GM21528 (cell line): Measurements from ENCODE around the gene ZCRB1.

Experiments used
- ATAC-seq: cut with Tn5 transposase; IDR thresholded peaks from one replicate; pipeline ENCODE4 v1.9.1; 2021; ENCODE audit warnings: mild to moderate bottlenecking, moderate library complexity; ENCODE audit not compliant: unreplicated experiment, low FRiP score

The ZCRB1 gene

GRCh38 chr12:42284157-42284556 lies 41.7 kb downstream of the ZCRB1 start:
- ATAC-seq = no peak

- ATAC-seq = no peak
Measured at GRCh38 chr12:42283739-42284138, 42.2 kb downstream of the ZCRB1 start.

DNA sequence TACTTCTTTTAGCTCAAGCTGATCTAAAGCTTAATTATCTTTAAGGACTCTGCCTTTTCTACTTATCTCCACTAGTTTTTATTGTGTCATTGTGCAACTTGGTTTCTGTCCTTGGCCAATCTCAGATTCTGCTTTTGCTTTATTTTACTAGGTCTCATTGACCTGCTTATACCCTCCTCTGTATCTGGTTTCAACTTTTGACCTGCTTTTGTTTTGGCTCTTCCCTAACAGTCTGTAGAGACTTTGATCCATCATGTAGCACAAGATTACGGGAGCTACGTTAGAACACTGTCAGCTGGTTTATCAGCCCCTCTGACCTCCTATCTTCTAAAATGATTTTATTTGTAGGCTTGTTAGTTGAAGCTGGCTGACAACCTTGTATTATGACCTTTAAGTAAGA lies 43.6 kb downstream of the ZCRB1 start:
- no peak for ATAC-seq

DNA sequence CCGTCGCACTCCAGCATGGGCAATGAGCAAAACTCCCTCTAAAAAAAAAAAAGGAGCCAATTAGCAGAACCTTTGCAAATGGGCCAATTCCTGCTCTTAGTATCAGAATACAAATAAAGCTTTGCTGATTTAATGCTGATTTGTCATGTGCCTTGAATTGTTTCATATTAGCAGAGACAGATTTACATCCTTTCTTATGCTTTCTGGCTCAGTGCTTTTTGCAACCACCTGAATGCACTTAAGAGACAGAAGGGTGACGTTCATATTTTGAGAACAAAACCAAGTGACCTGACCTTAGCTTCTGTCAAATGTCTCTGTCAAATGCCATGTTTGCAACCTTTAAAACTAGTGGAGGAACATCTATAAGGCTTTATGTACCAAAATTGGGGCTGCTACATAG lies 44.0 kb downstream of the ZCRB1 start:
- ATAC-seq = no peak

DNA sequence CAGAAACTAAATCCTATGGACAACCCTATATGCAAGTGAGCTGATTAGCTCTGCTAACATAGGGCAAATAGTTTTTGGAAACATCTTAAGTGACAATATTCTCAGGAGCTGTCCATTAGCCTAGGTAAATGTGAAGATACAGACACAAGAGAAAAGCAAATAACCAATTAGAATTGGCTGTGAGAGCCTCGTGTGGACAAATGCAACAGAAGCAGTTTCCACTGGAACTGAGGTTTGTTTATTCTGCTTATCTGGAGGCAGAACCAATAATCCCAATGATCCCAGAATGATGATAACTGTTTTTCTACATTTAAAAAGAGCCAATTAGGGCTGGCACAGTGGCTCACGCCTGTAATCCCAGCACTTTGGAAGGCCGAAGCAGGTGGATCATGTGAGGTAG lies 44.6 kb downstream of the ZCRB1 start:
- no peak for ATAC-seq

DNA sequence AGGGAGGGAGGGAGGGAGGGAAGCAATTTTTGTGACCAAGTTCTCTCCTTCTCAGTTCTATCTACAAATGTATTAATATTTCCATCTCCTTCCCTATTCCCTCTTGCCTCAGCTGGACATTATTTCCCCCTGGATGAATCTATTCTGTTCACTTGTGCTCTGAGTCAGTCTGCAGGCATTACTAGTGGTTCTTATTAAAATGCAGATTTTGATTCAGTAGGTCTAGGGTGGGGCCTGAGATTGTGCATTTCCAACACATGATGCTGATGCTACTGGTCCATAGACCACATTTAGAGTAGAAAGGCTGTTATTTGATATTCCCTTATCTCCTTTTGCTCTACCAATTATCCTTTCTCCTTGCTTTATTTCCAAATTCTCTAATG lies 47.8 kb downstream of the ZCRB1 start:
- ATAC-seq = no peak

GRCh38 chr12:42277396-42278127 lies 48.3 kb downstream of the ZCRB1 start:
- ATAC-seq = no peak

DNA sequence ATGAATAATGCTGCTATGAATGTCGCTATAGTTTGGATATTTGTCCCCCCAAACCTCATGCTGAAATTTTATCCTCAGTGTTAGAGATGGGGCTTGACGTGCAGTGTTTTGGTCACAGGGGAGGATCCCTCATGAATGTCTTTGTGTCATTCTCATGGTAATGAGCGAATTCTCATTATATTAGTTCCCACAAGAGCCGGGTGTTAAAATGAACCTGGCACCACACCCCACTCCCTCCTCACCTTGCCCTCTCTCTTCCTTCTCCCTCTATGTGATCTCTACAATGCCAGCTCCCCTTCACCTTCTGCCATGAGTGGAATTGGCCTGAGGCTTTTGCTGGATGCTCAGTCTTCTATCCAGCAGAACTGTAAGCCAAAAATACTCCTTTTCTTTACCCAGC lies 50.4 kb downstream of the ZCRB1 start:
- no peak for ATAC-seq

DNA sequence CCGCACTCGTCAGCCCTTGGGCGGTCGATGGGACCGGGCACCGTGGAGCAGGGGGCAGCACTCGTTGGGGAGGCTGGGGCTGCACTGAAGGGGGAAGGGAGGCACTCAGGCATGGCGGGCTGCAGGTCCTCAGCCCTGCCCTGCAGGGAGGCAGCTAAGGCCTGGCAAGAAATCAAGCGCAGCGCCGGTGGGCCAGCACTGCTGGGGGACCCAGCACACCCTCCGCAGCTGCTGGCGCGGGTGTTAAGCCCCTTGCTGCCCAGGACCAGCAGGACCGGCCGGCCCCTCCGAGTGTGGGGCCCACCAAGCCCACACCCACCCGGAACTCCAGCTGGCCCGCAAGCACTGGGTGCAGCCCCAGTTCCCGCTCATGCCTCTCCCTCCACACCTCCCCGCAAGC lies 52.2 kb downstream of the ZCRB1 start:
- no peak for ATAC-seq

GRCh38 chr12:42270596-42270995 lies 55.3 kb downstream of the ZCRB1 start:
- no peak for ATAC-seq

GRCh38 chr12:42267413-42268190 lies 58.3 kb downstream of the ZCRB1 start:
- ATAC-seq = no peak

DNA sequence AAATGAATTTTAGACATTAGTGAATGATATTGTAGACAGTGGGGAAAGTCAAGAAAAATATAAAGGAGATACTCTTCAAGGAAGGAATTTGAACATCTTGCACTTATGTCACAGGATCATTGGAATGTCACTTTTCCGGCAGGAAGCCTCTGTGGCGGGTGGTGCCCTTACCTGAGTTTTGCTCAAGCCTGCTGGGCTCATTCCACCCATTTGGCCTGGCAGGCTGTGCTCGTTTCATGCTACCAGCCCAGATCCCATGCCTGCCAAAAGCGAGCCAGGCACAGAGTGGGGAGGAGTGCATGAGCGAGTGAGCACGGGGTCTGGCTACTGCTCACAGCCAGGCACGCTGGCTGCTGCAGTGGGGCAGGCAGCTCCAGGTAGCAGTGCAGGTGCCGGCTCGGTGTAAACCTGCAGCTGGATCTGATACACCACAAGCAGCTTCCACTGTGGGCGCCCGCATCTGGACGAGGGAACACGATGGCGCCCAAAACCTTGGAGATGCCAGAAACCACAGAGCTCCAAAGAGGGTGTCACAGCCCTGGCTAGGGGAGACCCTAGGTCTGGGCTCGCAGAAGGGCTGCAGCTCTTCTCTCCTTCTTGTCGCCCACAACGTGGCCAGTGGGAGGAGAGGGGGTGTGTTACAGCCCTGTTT lies 59.2 kb downstream of the ZCRB1 start:
- ATAC-seq = no peak

GRCh38 chr12:42262271-42262670 lies 63.6 kb downstream of the ZCRB1 start:
- ATAC-seq = no peak
